Stomach smooth muscle (tissue), 2 donors: ENCODE data around the gene SUGP1.

ENCODE experiments used
- H3K27ac ChIP-seq: one replicate; pipeline ENCODE4 v1.7.0; 2013; ENCODE audit warnings: mild to moderate bottlenecking, low read length, inconsistent platforms
- H3K27me3 ChIP-seq, 2 donors: one replicate each; pipeline ENCODE4 v1.7.0; 2013; ENCODE audit warnings: low read length in 2 of 2; ENCODE audit not compliant: insufficient read depth in 2 of 2, control insufficient read depth in 1 of 2
- H3K36me3 ChIP-seq, 2 donors: one replicate each; pipeline ENCODE4 v1.7.0; 2013; ENCODE audit warnings: low read length in 2 of 2; ENCODE audit not compliant: control insufficient read depth in 2 of 2, insufficient read depth in 2 of 2
- H3K4me1 ChIP-seq: one replicate; pipeline ENCODE4 v1.7.0; 2013; ENCODE audit warnings: low read length; ENCODE audit not compliant: control insufficient read depth, insufficient read depth
- H3K4me3 ChIP-seq, 2 donors: one replicate each; pipeline ENCODE4 v1.7.0; 2013; ENCODE audit warnings: low read length in 2 of 2
- H3K9ac ChIP-seq, 2 donors: one replicate each; pipeline ENCODE4 v1.7.0; 2013; ENCODE audit warnings: low read length in 2 of 2, mild to moderate bottlenecking in 1 of 2
- H3K9me3 ChIP-seq, 2 donors: one replicate each; pipeline ENCODE4 v1.7.0; 2013; ENCODE audit warnings: low read length in 2 of 2; ENCODE audit not compliant: control insufficient read depth in 2 of 2
- donor health status: healthy.
- donor health status: Pancreatic carcinoma.

The SUGP1 gene

GRCh38 chr19:19321141-19321577 lies 850 bp upstream of the SUGP1 start:
- peak overlapping the region; percentile 88 for H3K27ac ChIP-seq
- H3K9me3 ChIP-seq, result no peaks in the 10 kb centered on the region
- peaks cover 23% of the 10 kb centered on the region for H3K4me1 ChIP-seq

GRCh38 chr19:19319732-19320360 lies 463 bp downstream of the SUGP1 start:
- Histone ChIP-seq H3K36me3 (peaks cover 13 to 23% of the 10 kb centered on the region in 2 donors), H3K27me3 (no peaks in the 10 kb centered on the region), H3K4me3 (peak overlapping the region; percentile 92 to 97), H3K9me3 (no peaks in the 10 kb centered on the region), H3K27ac (peak overlapping the region; percentile 88), H3K4me1 (peaks cover 23% of the 10 kb centered on the region), H3K9ac (peak overlapping the region; percentile 95)

More at GRCh38 chr19:19321141-19321577, 850 bp upstream of the SUGP1 start:
- Histone ChIP-seq H3K36me3 (peaks cover 6 to 21% of the 10 kb centered on the region in 2 donors), H3K27me3 (no peaks in the 10 kb centered on the region), H3K4me3 (peak overlapping the region; percentile 92 to 97), H3K9ac (peak overlapping the region; percentile 95)

GRCh38 chr19:19316082-19316481 lies 4.2 kb downstream of the SUGP1 start:
- Histone ChIP-seq H3K27me3 (no peaks in the 10 kb centered on the region), H3K36me3 (peaks cover 13 to 16% of the 10 kb centered on the region in 2 donors), H3K4me1 (peaks cover 12% of the 10 kb centered on the region), H3K9me3 (no peaks in the 10 kb centered on the region), H3K9ac (no peak overlapping the region), H3K4me3 (no peak overlapping the region), H3K27ac (no peak overlapping the region)

- no peak overlapping the region for H3K9ac ChIP-seq
- H3K27me3 ChIP-seq, result no peaks in the 10 kb centered on the region
- H3K36me3 ChIP-seq, result peaks cover 14 to 16% of the 10 kb centered on the region in 2 donors
- H3K4me3 ChIP-seq, result no peak overlapping the region
- peaks cover 12% of the 10 kb centered on the region for H3K4me1 ChIP-seq
- no peaks in the 10 kb centered on the region for H3K9me3 ChIP-seq
- no peak overlapping the region for H3K27ac ChIP-seq
Measured at GRCh38 chr19:19315444-19315843, 4.9 kb downstream of the SUGP1 start.

- no peak overlapping the region for H3K4me3 ChIP-seq
- peaks cover 39 to 46% of the 10 kb centered on the region in 2 donors for H3K36me3 ChIP-seq
- H3K4me1 ChIP-seq, result no peaks in the 10 kb centered on the region
- no peak overlapping the region for H3K27ac ChIP-seq
- no peaks in the 10 kb centered on the region for H3K27me3 ChIP-seq
- H3K9ac ChIP-seq, result no peak overlapping the region
- no peaks in the 10 kb centered on the region for H3K9me3 ChIP-seq
Measured at GRCh38 chr19:19308373-19308772, 11.9 kb downstream of the SUGP1 start.

- H3K27ac ChIP-seq, result no peak overlapping the region
- peaks cover 50 to 56% of the 10 kb centered on the region in 2 donors for H3K36me3 ChIP-seq
- H3K27me3 ChIP-seq, result no peaks in the 10 kb centered on the region
Measured at GRCh38 chr19:19306191-19306590, 14.1 kb downstream of the SUGP1 start.

GRCh38 chr19:19305696-19306095 lies 14.6 kb downstream of the SUGP1 start:
- no peak overlapping the region for H3K4me3 ChIP-seq
- H3K4me1 ChIP-seq, result no peaks in the 10 kb centered on the region
- H3K36me3 ChIP-seq, result peaks cover 51 to 61% of the 10 kb centered on the region in 2 donors

More at GRCh38 chr19:19306191-19306590, 14.1 kb downstream of the SUGP1 start:
- H3K4me3 ChIP-seq, result no peak overlapping the region
- H3K4me1 ChIP-seq, result no peaks in the 10 kb centered on the region
- no peak overlapping the region for H3K9ac ChIP-seq
- H3K9me3 ChIP-seq, result no peaks in the 10 kb centered on the region

GRCh38 chr19:19305066-19305465 lies 15.2 kb downstream of the SUGP1 start:
- Histone ChIP-seq H3K36me3 (peaks cover 51 to 57% of the 10 kb centered on the region in 2 donors), H3K27me3 (no peaks in the 10 kb centered on the region), H3K9me3 (no peaks in the 10 kb centered on the region), H3K4me1 (no peaks in the 10 kb centered on the region), H3K27ac (no peak overlapping the region), H3K4me3 (no peak overlapping the region), H3K9ac (no peak overlapping the region)

More at GRCh38 chr19:19305696-19306095, 14.6 kb downstream of the SUGP1 start:
- H3K9me3 ChIP-seq, result no peaks in the 10 kb centered on the region
- H3K9ac ChIP-seq, result no peak overlapping the region
- H3K27me3 ChIP-seq, result no peaks in the 10 kb centered on the region
- H3K27ac ChIP-seq, result no peak overlapping the region

GRCh38 chr19:19304186-19304965 lies 15.9 kb downstream of the SUGP1 start:
- Histone ChIP-seq H3K4me1 (no peaks in the 10 kb centered on the region), H3K27ac (no peak overlapping the region), H3K9me3 (no peaks in the 10 kb centered on the region), H3K27me3 (no peaks in the 10 kb centered on the region), H3K9ac (no peak overlapping the region), H3K4me3 (no peak overlapping the region), H3K36me3 (peaks cover 48 to 54% of the 10 kb centered on the region in 2 donors)

GRCh38 chr19:19303411-19303810 lies 16.9 kb downstream of the SUGP1 start:
- Histone ChIP-seq H3K27me3 (no peaks in the 10 kb centered on the region), H3K27ac (no peak overlapping the region), H3K9me3 (no peaks in the 10 kb centered on the region), H3K4me3 (no peak overlapping the region), H3K4me1 (no peaks in the 10 kb centered on the region), H3K36me3 (peaks cover 44 to 50% of the 10 kb centered on the region in 2 donors), H3K9ac (no peak overlapping the region)
